ENCODE measurements around the gene RCOR1.
A peak's percentile ranks its signal among the peaks of the same experiment; 100 is the strongest.

RCOR1 gene

GRCh38 chr14:102683399-102684297, 91.2 kb downstream of the RCOR1 start:
- H3K4me3 ChIP-seq (ENCODE audit: extremely low read depth, insufficient read depth, low read length, poor library complexity, severe bottlenecking): no peak overlapping the region
- peaks cover 25% of the 10 kb centered on the region for H3K36me3 ChIP-seq (ENCODE audit: control insufficient read depth, insufficient read depth, low read length)
- H3K9me3 ChIP-seq (ENCODE audit: control insufficient read depth, low read length): no peaks in the 10 kb centered on the region
- 87 to 91% methylated on average over 36 to 39 of the region's 45 CpGs for WGBS, 2 experiments (ENCODE audit: insufficient coverage in 2 of 2)
- H3K27ac ChIP-seq (ENCODE audit: low read depth, low read length, severe bottlenecking): no peak overlapping the region
- peaks cover 4% of the 10 kb centered on the region for H3K4me1 ChIP-seq (ENCODE audit: control insufficient read depth, insufficient read depth, low read length, poor library complexity, severe bottlenecking)

GRCh38 chr14:102684298-102684663, 91.8 kb downstream of the RCOR1 start:
- no peak overlapping the region for H3K4me3 ChIP-seq (ENCODE audit: extremely low read depth, insufficient read depth, low read length, poor library complexity, severe bottlenecking)
- no peaks in the 10 kb centered on the region for H3K9me3 ChIP-seq (ENCODE audit: control insufficient read depth, low read length)
- no peak overlapping the region for H3K27ac ChIP-seq (ENCODE audit: low read depth, low read length, severe bottlenecking)
- peaks cover 25% of the 10 kb centered on the region for H3K36me3 ChIP-seq (ENCODE audit: control insufficient read depth, insufficient read depth, low read length)
- H3K4me1 ChIP-seq (ENCODE audit: control insufficient read depth, insufficient read depth, low read length, poor library complexity, severe bottlenecking): peaks cover 4% of the 10 kb centered on the region
- 100% methylated on average over 1 of the region's 6 CpGs for WGBS, 2 experiments (ENCODE audit: insufficient coverage in 2 of 2)

- Histone ChIP-seq H3K4me1 (ENCODE audit: control insufficient read depth, insufficient read depth, low read length, poor library complexity, severe bottlenecking) (peaks cover 4% of the 10 kb centered on the region), H3K4me3 (ENCODE audit: extremely low read depth, insufficient read depth, low read length, poor library complexity, severe bottlenecking) (no peak overlapping the region), H3K9me3 (ENCODE audit: control insufficient read depth, low read length) (no peaks in the 10 kb centered on the region), H3K27ac (ENCODE audit: low read depth, low read length, severe bottlenecking) (no peak overlapping the region), H3K36me3 (ENCODE audit: control insufficient read depth, insufficient read depth, low read length) (peaks cover 25% of the 10 kb centered on the region)
- WGBS, 2 experiments (ENCODE audit: insufficient coverage in 2 of 2): 96% methylated on average over 4 of the region's 7 CpGs; no CpG with 5 or more reads in 1 of the 2 experiments
Measured at GRCh38 chr14:102686196-102686801, 93.8 kb downstream of the RCOR1 start.

GRCh38 chr14:102688290-102688689, 95.8 kb downstream of the RCOR1 start:
- Histone ChIP-seq H3K4me3 (ENCODE audit: extremely low read depth, insufficient read depth, low read length, poor library complexity, severe bottlenecking) (no peak overlapping the region), H3K27ac (ENCODE audit: low read depth, low read length, severe bottlenecking) (no peak overlapping the region), H3K9me3 (ENCODE audit: control insufficient read depth, low read length) (no peaks in the 10 kb centered on the region), H3K36me3 (ENCODE audit: control insufficient read depth, insufficient read depth, low read length) (peaks cover 16% of the 10 kb centered on the region), H3K4me1 (ENCODE audit: control insufficient read depth, insufficient read depth, low read length, poor library complexity, severe bottlenecking) (peaks cover 7% of the 10 kb centered on the region)
- WGBS, 2 experiments (ENCODE audit: insufficient coverage in 2 of 2): 92 to 100% methylated on average over 3 of the region's 3 CpGs

GRCh38 chr14:102690509-102691286, 98.2 kb downstream of the RCOR1 start:
- Histone ChIP-seq H3K9me3 (ENCODE audit: control insufficient read depth, low read length) (no peaks in the 10 kb centered on the region), H3K4me3 (ENCODE audit: extremely low read depth, insufficient read depth, low read length, poor library complexity, severe bottlenecking) (no peak overlapping the region), H3K36me3 (ENCODE audit: control insufficient read depth, insufficient read depth, low read length) (peaks cover 1% of the 10 kb centered on the region), H3K27ac (ENCODE audit: low read depth, low read length, severe bottlenecking) (no peak overlapping the region), H3K4me1 (ENCODE audit: control insufficient read depth, insufficient read depth, low read length, poor library complexity, severe bottlenecking) (peaks cover 4% of the 10 kb centered on the region)
- 93 to 99% methylated on average over 5 to 7 of the region's 11 CpGs for WGBS, 2 experiments (ENCODE audit: insufficient coverage in 2 of 2)

GRCh38 chr14:102691763-102692162, 99.3 kb downstream of the RCOR1 start:
- no peak overlapping the region for H3K4me3 ChIP-seq (ENCODE audit: extremely low read depth, insufficient read depth, low read length, poor library complexity, severe bottlenecking)
- H3K27ac ChIP-seq (ENCODE audit: low read depth, low read length, severe bottlenecking): no peak overlapping the region
- no CpG with 5 or more reads among the region's 2 CpGs for WGBS, 2 experiments (ENCODE audit: insufficient coverage in 2 of 2)
- H3K9me3 ChIP-seq (ENCODE audit: control insufficient read depth, low read length): no peaks in the 10 kb centered on the region
- peaks cover 7% of the 10 kb centered on the region for H3K4me1 ChIP-seq (ENCODE audit: control insufficient read depth, insufficient read depth, low read length, poor library complexity, severe bottlenecking)
- no peaks in the 10 kb centered on the region for H3K36me3 ChIP-seq (ENCODE audit: control insufficient read depth, insufficient read depth, low read length)

- 100% methylated on average over 1 to 3 of the region's 4 CpGs for WGBS, 2 experiments (ENCODE audit: insufficient coverage in 2 of 2)
- Histone ChIP-seq H3K4me3 (ENCODE audit: extremely low read depth, insufficient read depth, low read length, poor library complexity, severe bottlenecking) (no peak overlapping the region), H3K27ac (ENCODE audit: low read depth, low read length, severe bottlenecking) (no peak overlapping the region), H3K9me3 (ENCODE audit: control insufficient read depth, low read length) (no peaks in the 10 kb centered on the region), H3K36me3 (ENCODE audit: control insufficient read depth, insufficient read depth, low read length) (no peaks in the 10 kb centered on the region), H3K4me1 (ENCODE audit: control insufficient read depth, insufficient read depth, low read length, poor library complexity, severe bottlenecking) (peaks cover 11% of the 10 kb centered on the region)
Measured at GRCh38 chr14:102692334-102692733, 99.9 kb downstream of the RCOR1 start.

GRCh38 chr14:102693006-102693755, 100.7 kb downstream of the RCOR1 start:
- H3K9me3 ChIP-seq (ENCODE audit: control insufficient read depth, low read length): no peaks in the 10 kb centered on the region
- no peak overlapping the region for H3K4me3 ChIP-seq (ENCODE audit: extremely low read depth, insufficient read depth, low read length, poor library complexity, severe bottlenecking)
- no peaks in the 10 kb centered on the region for H3K36me3 ChIP-seq (ENCODE audit: control insufficient read depth, insufficient read depth, low read length)
- H3K27ac ChIP-seq (ENCODE audit: low read depth, low read length, severe bottlenecking): peak overlapping the region; percentile 41
- H3K4me1 ChIP-seq (ENCODE audit: control insufficient read depth, insufficient read depth, low read length, poor library complexity, severe bottlenecking): peaks cover 11% of the 10 kb centered on the region
- 94 to 100% methylated on average over 2 of the region's 4 CpGs for WGBS, 2 experiments (ENCODE audit: insufficient coverage in 2 of 2)

GRCh38 chr14:102694530-102695166, 102.2 kb downstream of the RCOR1 start:
- WGBS, 2 experiments (ENCODE audit: insufficient coverage in 2 of 2): 21 to 45% methylated on average over 5 to 6 of the region's 7 CpGs
- Histone ChIP-seq H3K27ac (ENCODE audit: low read depth, low read length, severe bottlenecking) (no peak overlapping the region), H3K4me1 (ENCODE audit: control insufficient read depth, insufficient read depth, low read length, poor library complexity, severe bottlenecking) (peaks cover 11% of the 10 kb centered on the region), H3K9me3 (ENCODE audit: control insufficient read depth, low read length) (no peaks in the 10 kb centered on the region), H3K36me3 (ENCODE audit: control insufficient read depth, insufficient read depth, low read length) (peaks cover 3% of the 10 kb centered on the region), H3K4me3 (ENCODE audit: extremely low read depth, insufficient read depth, low read length, poor library complexity, severe bottlenecking) (no peak overlapping the region)

GRCh38 chr14:102695167-102695555, 102.7 kb downstream of the RCOR1 start:
- Histone ChIP-seq H3K36me3 (ENCODE audit: control insufficient read depth, insufficient read depth, low read length) (peaks cover 3% of the 10 kb centered on the region), H3K4me3 (ENCODE audit: extremely low read depth, insufficient read depth, low read length, poor library complexity, severe bottlenecking) (no peak overlapping the region), H3K9me3 (ENCODE audit: control insufficient read depth, low read length) (no peaks in the 10 kb centered on the region), H3K4me1 (ENCODE audit: control insufficient read depth, insufficient read depth, low read length, poor library complexity, severe bottlenecking) (peaks cover 11% of the 10 kb centered on the region), H3K27ac (ENCODE audit: low read depth, low read length, severe bottlenecking) (no peak overlapping the region)
- 67 to 100% methylated on average over 1 to 2 of the region's 3 CpGs for WGBS, 2 experiments (ENCODE audit: insufficient coverage in 2 of 2)

Data from mesodermal cell (in vitro differentiated cells).